CD4-positive, alpha-beta T cell treated with Interleukin-6 at 100 ng/mL for 8 hours (primary cell): ENCODE results near the gene GON7.
"Not testable (repeated sequence)": the region's sequence is repeated elsewhere in the genome, so short reads cannot be mapped to it uniquely, and the experiment has no call there.

Experiments
- DNase-seq: peaks from one replicate; pipeline ENCODE4 v3.0.0-alpha.2; 2020; ENCODE audit warnings: mixed read lengths, low spot score

Gene GON7

GRCh38 chr14:93199031-93199430 lies 7.8 kb downstream of the GON7 start:
- DNase-seq = no peak

GRCh38 chr14:93195316-93195999 lies 11.4 kb downstream of the GON7 start:
- no peak for DNase-seq

- no peak for DNase-seq
Measured at GRCh38 chr14:93186956-93187355, 19.9 kb downstream of the GON7 start.

GRCh38 chr14:93186466-93186865 lies 20.4 kb downstream of the GON7 start:
- DNase-seq = no peak

- DNase-seq = no peak
Measured at GRCh38 chr14:93185349-93185720, 21.5 kb downstream of the GON7 start.

GRCh38 chr14:93184391-93185348 lies 22.2 kb downstream of the GON7 start, which contains the start of the genes LYSET and MOAP1:
TSS of gene LYSET (plus strand) at chr14:93185317. CDS start at chr14:93185406, 89 bp downstream.
TSS of gene MOAP1 (minus strand) at chr14:93184897. CDS start at chr14:93184242, 655 bp downstream.
- peak; percentile 91 for DNase-seq

GRCh38 chr14:93183596-93184317 lies 23.1 kb downstream of the GON7 start:
- no peak for DNase-seq

- DNase-seq = no peak
Measured at GRCh38 chr14:93175492-93175891, 31.4 kb downstream of the GON7 start.

- not testable (repeated sequence) for DNase-seq
Measured at GRCh38 chr14:93174731-93175130, 32.1 kb downstream of the GON7 start.

GRCh38 chr14:93173943-93174395 lies 32.9 kb downstream of the GON7 start:
- DNase-seq = no peak

GRCh38 chr14:93171376-93171775 lies 35.5 kb downstream of the GON7 start:
- DNase-seq = no peak

- DNase-seq = not testable (repeated sequence)
Measured at GRCh38 chr14:93170141-93170540, 36.7 kb downstream of the GON7 start.

GRCh38 chr14:93169619-93170018 lies 37.2 kb downstream of the GON7 start:
- not testable (repeated sequence) for DNase-seq

GRCh38 chr14:93168610-93169009 lies 38.3 kb downstream of the GON7 start:
- not testable (repeated sequence) for DNase-seq

GRCh38 chr14:93165271-93166265 lies 41.3 kb downstream of the GON7 start:
- not testable (repeated sequence) for DNase-seq

GRCh38 chr14:93163564-93163963 lies 43.3 kb downstream of the GON7 start:
- no peak for DNase-seq

GRCh38 chr14:93161411-93161940 lies 45.4 kb downstream of the GON7 start:
- no peak for DNase-seq

GRCh38 chr14:93160353-93160801 lies 46.5 kb downstream of the GON7 start:
- no peak for DNase-seq

GRCh38 chr14:93159625-93160352 lies 47.1 kb downstream of the GON7 start:
- not testable (repeated sequence) for DNase-seq

GRCh38 chr14:93158349-93158748 lies 48.5 kb downstream of the GON7 start:
- not testable (repeated sequence) for DNase-seq
